SIG-M5 (cell line): Measurements from ENCODE around the gene OR51B5.
"Not testable (repeated sequence)": the region's sequence is repeated elsewhere in the genome, so short reads cannot be mapped to it uniquely, and the experiment has no call there.

Experiments used
- DNase-seq: peaks from one replicate; lab custom pipeline; 2025; lab: John Stamatoyannopoulos, UW

The OR51B5 gene

DNA sequence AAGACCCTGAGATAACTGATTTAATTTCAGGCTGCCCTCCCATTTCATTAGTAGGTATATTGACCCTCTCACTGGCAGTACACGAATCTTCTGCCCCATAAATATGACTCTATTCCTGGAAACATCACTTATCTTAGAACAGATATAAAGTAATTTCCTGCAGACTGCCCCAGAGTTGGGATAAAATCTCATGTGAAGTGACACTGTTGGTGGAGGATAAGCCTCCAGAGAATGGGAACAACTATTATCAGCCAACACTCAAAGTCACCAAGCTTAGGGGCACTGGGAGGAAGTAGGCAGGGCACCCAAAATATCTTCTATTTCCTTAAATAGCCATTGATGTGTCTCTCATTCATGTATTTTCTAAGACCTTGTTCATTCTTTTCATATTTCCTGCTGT lies 8.2 kb downstream of the OR51B5 start:
- no peak for DNase-seq

- DNase-seq: no peak
Observed at GRCh38 chr11:5324197-5324596, 19.1 kb downstream of the OR51B5 start, which contains the start of gene OR51B2. Gene OR51B2, minus strand, starts transcription at chr11:5324297. Its CDS starts 0 bp downstream, at chr11:5324297.

GRCh38 chr11:5317292-5317691 lies 26.0 kb downstream of the OR51B5 start:
- DNase-seq: no peak

DNA sequence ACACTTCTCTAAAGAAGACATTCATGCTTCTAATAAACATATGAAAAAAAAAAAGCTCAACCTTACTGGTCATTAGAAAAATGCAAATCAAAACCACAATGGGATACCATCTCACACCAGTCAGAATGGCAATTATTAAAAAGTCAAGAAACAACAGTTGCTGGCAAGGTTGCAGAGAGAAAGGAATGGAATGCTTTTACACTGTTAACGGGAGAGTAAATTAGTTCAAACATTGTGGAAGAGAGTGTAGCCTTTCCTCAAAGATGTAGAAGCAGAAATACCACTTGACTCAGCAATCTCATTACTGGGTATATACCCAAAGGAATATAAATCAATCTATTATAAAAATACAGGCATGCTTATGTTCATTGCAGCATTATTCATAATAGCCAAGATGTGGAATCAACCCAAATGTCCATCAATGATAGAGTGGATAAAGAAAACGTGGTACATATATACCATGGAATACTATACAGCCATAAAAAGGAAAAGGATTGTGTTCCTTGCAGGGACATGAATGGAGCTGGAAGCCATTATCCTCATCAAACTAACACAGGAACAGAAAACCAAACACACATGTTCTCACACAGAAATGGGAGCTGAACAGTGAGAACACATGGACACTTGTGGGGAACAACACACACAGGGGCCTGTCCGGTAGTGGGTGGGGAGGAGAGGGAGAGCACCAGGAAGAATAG lies 29.8 kb downstream of the OR51B5 start:
- not testable (repeated sequence) for DNase-seq

- no peak for DNase-seq
Observed at GRCh38 chr11:5310423-5310822, 32.9 kb downstream of the OR51B5 start.

- no peak for DNase-seq
Observed at GRCh38 chr11:5307256-5308019, 35.9 kb downstream of the OR51B5 start.

DNA sequence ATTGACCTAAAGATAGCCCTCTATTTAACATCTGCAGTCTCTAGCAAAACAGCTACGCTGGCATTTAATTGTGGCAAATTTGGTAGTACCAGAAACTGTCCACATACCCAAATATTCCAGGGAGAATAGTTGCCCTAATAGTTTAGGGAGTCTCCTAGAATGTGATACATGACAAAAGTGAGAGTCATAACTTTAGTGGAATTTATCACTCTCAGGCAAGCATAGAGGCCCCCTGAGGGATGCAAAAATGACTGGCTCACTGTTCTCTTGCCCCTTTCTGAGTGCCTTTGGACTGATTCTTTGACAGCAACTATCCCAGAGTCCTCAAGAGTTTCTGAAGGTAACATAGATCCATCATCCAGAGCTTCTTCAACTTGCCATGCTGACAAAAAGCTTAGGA lies 39.3 kb downstream of the OR51B5 start:
- DNase-seq: no peak

- no peak for DNase-seq
Observed at GRCh38 chr11:5303626-5304025, 39.7 kb downstream of the OR51B5 start.

DNA sequence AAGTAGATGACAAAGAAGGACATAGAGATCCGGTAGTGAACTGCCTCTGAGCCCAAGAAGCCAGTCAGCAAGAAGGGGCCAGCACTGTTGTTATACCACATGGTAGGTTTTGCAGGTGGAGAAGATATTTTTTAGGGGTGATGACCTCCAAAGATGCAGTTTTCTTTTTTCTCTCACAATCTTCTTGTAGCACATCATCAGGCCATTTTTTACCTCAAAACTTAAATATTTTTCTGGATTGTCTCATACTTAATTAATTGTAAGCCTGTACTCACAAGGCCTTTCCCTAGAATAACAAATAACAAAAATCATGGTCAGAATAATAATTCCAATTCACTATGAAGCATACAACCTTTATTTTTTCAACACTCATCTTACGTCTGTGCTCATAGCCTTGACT lies 41.5 kb downstream of the OR51B5 start, which contains the start of gene OR51B4:
TSS of gene OR51B4 (minus strand) at position 101 of the 400 bp plus-strand sequence. CDS start at position 101, 0 bp downstream.
- no peak for DNase-seq

DNA sequence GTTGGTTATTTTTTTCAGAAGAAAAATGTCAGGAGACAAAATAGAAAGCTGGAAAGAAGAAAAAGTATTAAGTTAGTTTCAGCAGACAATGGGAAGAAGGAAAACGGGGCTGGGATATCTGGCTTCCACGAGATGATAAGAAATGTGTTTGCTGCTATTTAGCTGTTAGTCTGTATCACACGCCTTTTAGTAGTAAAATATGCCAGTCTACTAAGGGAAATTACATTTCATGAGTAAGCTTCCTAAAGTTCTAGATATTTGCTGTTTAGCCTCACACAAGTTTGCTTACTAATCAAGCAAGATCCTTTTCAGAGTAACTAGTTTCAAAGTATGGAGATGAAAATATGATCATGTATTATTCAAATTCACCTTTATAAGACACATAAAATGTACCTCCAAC lies 43.1 kb downstream of the OR51B5 start:
- DNase-seq: no peak

GRCh38 chr11:5298451-5298850 lies 44.9 kb downstream of the OR51B5 start:
- no peak for DNase-seq

- DNase-seq: no peak
Observed at GRCh38 chr11:5297721-5298323, 45.5 kb downstream of the OR51B5 start.

- not testable (repeated sequence) for DNase-seq
Observed at GRCh38 chr11:5294342-5294995, 48.9 kb downstream of the OR51B5 start.

DNA sequence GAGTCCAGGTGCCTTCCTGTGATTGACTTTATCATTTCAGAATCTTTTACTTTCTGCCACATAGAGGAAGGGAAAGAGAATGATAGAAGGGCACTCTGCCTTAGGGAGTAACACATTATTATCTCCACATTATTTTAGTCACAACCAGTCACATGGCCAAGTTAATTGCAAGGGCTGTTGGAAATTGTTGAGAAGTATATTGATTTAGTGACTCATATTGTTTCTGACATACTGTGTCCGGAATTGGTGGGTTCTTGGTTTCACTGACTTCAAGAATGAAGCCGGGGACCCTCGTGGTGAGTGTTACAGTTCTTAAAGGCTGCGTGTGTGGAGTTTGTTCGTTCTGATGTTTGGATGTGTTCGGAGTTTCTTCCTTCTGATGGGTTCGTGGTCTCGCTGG lies 50.3 kb downstream of the OR51B5 start:
- DNase-seq: no peak
